ENCODE measurements around the gene LCN1. TPM values are rescaled to one million over a fixed set of nuclear protein-coding genes. Genes with fewer than 3 reads are reported as not detected.

Gene LCN1
- total RNA-seq, 4 donors from 2014 or later, result not detected

DNA sequence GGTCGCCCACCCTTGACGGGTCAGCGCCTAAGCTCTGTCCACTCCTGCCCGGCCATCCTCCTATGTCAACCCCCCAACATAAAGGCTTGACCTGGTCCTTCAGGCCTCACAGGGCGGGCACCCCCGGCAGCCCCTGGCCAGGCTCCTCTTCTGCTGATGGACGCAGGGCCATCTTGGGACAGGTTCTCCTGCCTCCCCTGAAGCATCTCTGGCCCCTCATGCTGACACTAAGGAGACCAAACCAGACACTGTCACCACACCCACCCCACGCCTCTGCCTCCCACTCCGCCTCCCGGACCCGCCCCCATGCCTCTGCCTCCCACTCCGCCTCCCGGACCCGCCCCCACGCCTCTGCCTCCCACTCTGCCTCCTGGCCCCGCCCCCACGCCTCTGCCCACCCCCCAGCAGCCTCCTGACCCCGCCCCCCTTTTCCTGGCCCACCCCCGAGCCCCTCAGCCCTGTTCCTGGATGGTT, 31.5 kb downstream of the LCN1 start:
- 83 to 100% methylated on average over 2 to 8 of the region's 19 CpGs for WGBS, 2 donors (ENCODE audit: low coverage in 1 of 2)
- no peak for TF ChIP-seq POLR2A (IDR thresholded peaks at IDR 0.05)
- TF ChIP-seq, protein P1, sequence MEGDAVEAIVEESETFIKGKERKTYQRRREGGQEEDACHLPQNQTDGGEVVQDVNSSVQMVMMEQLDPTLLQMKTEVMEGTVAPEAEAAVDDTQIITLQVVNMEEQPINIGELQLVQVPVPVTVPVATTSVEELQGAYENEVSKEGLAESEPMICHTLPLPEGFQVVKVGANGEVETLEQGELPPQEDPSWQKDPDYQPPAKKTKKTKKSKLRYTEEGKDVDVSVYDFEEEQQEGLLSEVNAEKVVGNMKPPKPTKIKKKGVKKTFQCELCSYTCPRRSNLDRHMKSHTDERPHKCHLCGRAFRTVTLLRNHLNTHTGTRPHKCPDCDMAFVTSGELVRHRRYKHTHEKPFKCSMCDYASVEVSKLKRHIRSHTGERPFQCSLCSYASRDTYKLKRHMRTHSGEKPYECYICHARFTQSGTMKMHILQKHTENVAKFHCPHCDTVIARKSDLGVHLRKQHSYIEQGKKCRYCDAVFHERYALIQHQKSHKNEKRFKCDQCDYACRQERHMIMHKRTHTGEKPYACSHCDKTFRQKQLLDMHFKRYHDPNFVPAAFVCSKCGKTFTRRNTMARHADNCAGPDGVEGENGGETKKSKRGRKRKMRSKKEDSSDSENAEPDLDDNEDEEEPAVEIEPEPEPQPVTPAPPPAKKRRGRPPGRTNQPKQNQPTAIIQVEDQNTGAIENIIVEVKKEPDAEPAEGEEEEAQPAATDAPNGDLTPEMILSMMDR (IDR thresholded peaks at IDR 0.05), result no peak
- TF ChIP-seq POLR2AphosphoS5 (IDR thresholded peaks at IDR 0.05), result no peak
- TF ChIP-seq EP300 (IDR thresholded peaks at IDR 0.05), result no peak
- no peak for ATAC-seq
- H3K4me3 ChIP-seq, result no peak overlapping the region
- H3K4me1 ChIP-seq, result no peaks in the 10 kb centered on the region
- H3K27me3 ChIP-seq, result peaks cover 40% of the 10 kb centered on the region
- H3K9me3 ChIP-seq, result peaks cover 0 to 11% (median 0%) of the 10 kb centered on the region in 3 donors
- no peaks in the 10 kb centered on the region for H3K36me3 ChIP-seq
- no peak overlapping the region for H3K27ac ChIP-seq

GRCh38 chr9:135554718-135555117, 33.5 kb downstream of the LCN1 start:
- H3K27me3 ChIP-seq, result peaks cover 38% of the 10 kb centered on the region
- H3K4me3 ChIP-seq, result no peak overlapping the region
- no peak for ATAC-seq
- no peak overlapping the region for H3K27ac ChIP-seq
- H3K4me1 ChIP-seq, result no peaks in the 10 kb centered on the region
- peaks cover 0 to 11% (median 0%) of the 10 kb centered on the region in 3 donors for H3K9me3 ChIP-seq
- 56 to 75% methylated on average over 2 to 3 of the region's 4 CpGs for WGBS, 2 donors (ENCODE audit: low coverage in 1 of 2)
- no peaks in the 10 kb centered on the region for H3K36me3 ChIP-seq
- TF ChIP-seq POLR2AphosphoS5 (IDR thresholded peaks at IDR 0.05) (no peak), EP300 (IDR thresholded peaks at IDR 0.05) (no peak), POLR2A (IDR thresholded peaks at IDR 0.05) (no peak)
- TF ChIP-seq, protein P1 (IDR thresholded peaks at IDR 0.05), result no peak

DNA sequence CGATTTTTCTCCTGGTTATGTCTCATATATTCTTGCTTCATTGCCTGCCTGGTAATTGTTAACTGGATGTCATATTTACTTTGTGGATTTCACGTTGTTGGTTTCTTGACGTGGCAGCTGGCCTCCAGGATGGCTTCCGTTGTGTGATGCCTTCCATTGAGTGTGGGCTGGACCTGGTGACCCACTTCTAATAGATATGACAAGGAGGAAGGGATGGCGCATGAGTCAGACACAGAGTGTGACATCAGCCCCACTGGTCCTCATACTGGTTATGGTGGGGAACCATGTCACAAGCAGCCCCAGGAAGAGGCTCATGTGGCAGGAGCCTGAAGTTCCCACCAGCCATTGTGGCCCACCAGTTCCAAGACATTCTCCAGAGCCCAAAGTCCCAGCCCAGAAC, 34.0 kb downstream of the LCN1 start:
- Histone ChIP-seq H3K4me1 (no peaks in the 10 kb centered on the region), H3K36me3 (no peaks in the 10 kb centered on the region), H3K27ac (no peak overlapping the region), H3K27me3 (peaks cover 40% of the 10 kb centered on the region), H3K9me3 (peaks cover 0 to 11% (median 0%) of the 10 kb centered on the region in 3 donors), H3K4me3 (no peak overlapping the region)
- no peak for ATAC-seq
- WGBS, 2 donors (ENCODE audit: low coverage in 1 of 2), result 73 to 83% methylated on average over 1 to 2 of the region's 5 CpGs
- TF ChIP-seq, protein P1 (IDR thresholded peaks at IDR 0.05), result no peak
- TF ChIP-seq EP300 (IDR thresholded peaks at IDR 0.05), result no peak
- no peak for TF ChIP-seq POLR2AphosphoS5 (IDR thresholded peaks at IDR 0.05)
- no peak for TF ChIP-seq POLR2A (IDR thresholded peaks at IDR 0.05)

DNA sequence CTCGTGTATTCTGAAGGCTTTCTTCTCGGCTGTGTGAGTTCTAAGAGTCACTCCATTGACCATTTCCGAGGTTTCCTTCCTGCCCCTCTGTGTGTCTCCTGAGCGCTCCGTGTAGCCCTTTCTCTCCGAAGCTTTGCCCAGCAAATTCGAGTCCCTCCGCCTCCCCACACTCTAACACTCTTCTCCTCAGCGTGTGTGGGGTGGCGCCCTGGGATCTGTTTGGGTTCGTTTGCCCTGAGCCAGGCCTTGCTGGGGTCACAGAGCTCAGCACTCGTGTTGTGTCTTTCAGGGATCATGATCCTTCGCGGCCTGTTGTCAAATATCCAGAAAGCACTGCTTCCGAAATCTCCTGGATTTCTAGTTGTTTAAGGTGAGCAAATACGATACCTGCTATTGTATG, 34.7 kb downstream of the LCN1 start:
- Histone ChIP-seq H3K4me1 (no peaks in the 10 kb centered on the region), H3K27me3 (peaks cover 42% of the 10 kb centered on the region), H3K36me3 (no peaks in the 10 kb centered on the region), H3K9me3 (peaks cover 0 to 11% (median 0%) of the 10 kb centered on the region in 3 donors), H3K4me3 (no peak overlapping the region), H3K27ac (no peak overlapping the region)
- 64 to 69% methylated on average over 7 to 16 of the region's 16 CpGs for WGBS, 2 donors (ENCODE audit: low coverage in 1 of 2)
- TF ChIP-seq POLR2AphosphoS5 (IDR thresholded peaks at IDR 0.05) (no peak), EP300 (IDR thresholded peaks at IDR 0.05) (no peak)
- ATAC-seq, result no peak

GRCh38 chr9:135559606-135560005, 38.4 kb downstream of the LCN1 start:
- Histone ChIP-seq H3K4me3 (no peak overlapping the region), H3K27me3 (peaks cover 66% of the 10 kb centered on the region), H3K4me1 (no peaks in the 10 kb centered on the region), H3K27ac (no peak overlapping the region), H3K9me3 (peaks cover 0 to 23% (median 0%) of the 10 kb centered on the region in 3 donors), H3K36me3 (no peaks in the 10 kb centered on the region)
- no peak for ATAC-seq
- TF ChIP-seq POLR2AphosphoS5 (IDR thresholded peaks at IDR 0.05), result no peak
- TF ChIP-seq POLR2A (IDR thresholded peaks at IDR 0.05), result no peak
- TF ChIP-seq, protein P1 (IDR thresholded peaks at IDR 0.05), result no peak
- TF ChIP-seq EP300 (IDR thresholded peaks at IDR 0.05), result no peak
- 27 to 44% methylated on average over 4 to 10 of the region's 11 CpGs for WGBS, 2 donors (ENCODE audit: low coverage in 1 of 2)

Measured in gastroesophageal sphincter (tissue), 4 donors.